ENCODE data around the gene DUSP8. TPM values are rescaled to one million over a fixed set of nuclear protein-coding genes. Genes with fewer than 3 reads are reported as not detected.

DUSP8 gene
- total RNA-seq, 2 experiments from 2014 or later, result not detected

DNA sequence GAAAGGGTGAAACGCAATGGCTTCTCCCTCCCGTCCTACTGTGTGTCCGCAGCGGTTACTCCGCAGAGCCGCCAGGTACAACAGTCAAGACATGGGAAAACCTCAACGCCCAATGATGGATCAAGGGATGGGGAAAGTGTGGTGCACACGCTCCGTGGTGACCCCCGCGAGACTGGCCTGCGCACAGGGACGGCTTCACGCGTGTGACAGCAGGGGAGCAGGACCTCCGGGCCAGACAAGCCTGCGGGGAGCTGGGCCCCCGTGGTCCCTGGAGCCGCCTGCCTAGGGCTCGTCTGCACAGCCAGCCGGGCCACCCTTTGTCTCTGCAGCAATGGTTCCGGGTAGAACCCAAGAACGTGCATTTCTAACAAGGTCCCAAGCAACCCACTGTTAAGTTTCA lies 53.8 kb downstream of the DUSP8 start:
- Histone ChIP-seq H3K79me2 (ENCODE audit: insufficient read depth, low read depth, low read length) (peaks cover 16% of the 10 kb centered on the region), H3K9me3 (ENCODE audit: low read length) (no peaks in the 10 kb centered on the region), H2AFZ (ENCODE audit: low read length) (no peak overlapping the region), H3K27ac (ENCODE audit: low read depth, low read length, poor library complexity, severe bottlenecking) (no peak overlapping the region), H3K4me1 (ENCODE audit: insufficient read depth, low read length, poor library complexity, severe bottlenecking) (peaks cover 50% of the 10 kb centered on the region), H3K36me3 (ENCODE audit: insufficient read depth, low read length) (no peaks in the 10 kb centered on the region), H4K20me1 (ENCODE audit: insufficient read depth, low read length) (no peaks in the 10 kb centered on the region), H3K4me3 (ENCODE audit: low read depth, low read length, poor library complexity, severe bottlenecking) (no peak overlapping the region), H3K4me2 (ENCODE audit: low read length) (no peak overlapping the region), H3K9me2 (ENCODE audit: insufficient read depth, low read length) (no peaks in the 10 kb centered on the region)
- BruUV-seq (replicated peaks), result no TSS peak
- intact Hi-C loops (cut with micrococcal nuclease; ENCODE audit: unreplicated experiment), result loop anchor here (10.0 kb wide), 1 partner anchor 404 kb away; no protein-coding TSS in a partner anchor
- TF ChIP-seq, protein P1, sequence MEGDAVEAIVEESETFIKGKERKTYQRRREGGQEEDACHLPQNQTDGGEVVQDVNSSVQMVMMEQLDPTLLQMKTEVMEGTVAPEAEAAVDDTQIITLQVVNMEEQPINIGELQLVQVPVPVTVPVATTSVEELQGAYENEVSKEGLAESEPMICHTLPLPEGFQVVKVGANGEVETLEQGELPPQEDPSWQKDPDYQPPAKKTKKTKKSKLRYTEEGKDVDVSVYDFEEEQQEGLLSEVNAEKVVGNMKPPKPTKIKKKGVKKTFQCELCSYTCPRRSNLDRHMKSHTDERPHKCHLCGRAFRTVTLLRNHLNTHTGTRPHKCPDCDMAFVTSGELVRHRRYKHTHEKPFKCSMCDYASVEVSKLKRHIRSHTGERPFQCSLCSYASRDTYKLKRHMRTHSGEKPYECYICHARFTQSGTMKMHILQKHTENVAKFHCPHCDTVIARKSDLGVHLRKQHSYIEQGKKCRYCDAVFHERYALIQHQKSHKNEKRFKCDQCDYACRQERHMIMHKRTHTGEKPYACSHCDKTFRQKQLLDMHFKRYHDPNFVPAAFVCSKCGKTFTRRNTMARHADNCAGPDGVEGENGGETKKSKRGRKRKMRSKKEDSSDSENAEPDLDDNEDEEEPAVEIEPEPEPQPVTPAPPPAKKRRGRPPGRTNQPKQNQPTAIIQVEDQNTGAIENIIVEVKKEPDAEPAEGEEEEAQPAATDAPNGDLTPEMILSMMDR (conservative IDR thresholded peaks at IDR 0.05; ENCODE audit: low read length), result no peak
- no peak for TF ChIP-seq EZH2phosphoT487 (IDR thresholded peaks at IDR 0.05; ENCODE audit: borderline replicate concordance, low read depth, low read length)
- POLR2A ChIA-PET, result interaction anchor here (0.5 kb wide), 1 partner anchor 54 kb away, joined by 3 read pairs; the partner anchor contains the start of gene DUSP8
- no peak for DNase-seq (ENCODE audit: low spot score)
- CTCF ChIA-PET (ENCODE audit: unreplicated experiment), result no interaction called here

DNA sequence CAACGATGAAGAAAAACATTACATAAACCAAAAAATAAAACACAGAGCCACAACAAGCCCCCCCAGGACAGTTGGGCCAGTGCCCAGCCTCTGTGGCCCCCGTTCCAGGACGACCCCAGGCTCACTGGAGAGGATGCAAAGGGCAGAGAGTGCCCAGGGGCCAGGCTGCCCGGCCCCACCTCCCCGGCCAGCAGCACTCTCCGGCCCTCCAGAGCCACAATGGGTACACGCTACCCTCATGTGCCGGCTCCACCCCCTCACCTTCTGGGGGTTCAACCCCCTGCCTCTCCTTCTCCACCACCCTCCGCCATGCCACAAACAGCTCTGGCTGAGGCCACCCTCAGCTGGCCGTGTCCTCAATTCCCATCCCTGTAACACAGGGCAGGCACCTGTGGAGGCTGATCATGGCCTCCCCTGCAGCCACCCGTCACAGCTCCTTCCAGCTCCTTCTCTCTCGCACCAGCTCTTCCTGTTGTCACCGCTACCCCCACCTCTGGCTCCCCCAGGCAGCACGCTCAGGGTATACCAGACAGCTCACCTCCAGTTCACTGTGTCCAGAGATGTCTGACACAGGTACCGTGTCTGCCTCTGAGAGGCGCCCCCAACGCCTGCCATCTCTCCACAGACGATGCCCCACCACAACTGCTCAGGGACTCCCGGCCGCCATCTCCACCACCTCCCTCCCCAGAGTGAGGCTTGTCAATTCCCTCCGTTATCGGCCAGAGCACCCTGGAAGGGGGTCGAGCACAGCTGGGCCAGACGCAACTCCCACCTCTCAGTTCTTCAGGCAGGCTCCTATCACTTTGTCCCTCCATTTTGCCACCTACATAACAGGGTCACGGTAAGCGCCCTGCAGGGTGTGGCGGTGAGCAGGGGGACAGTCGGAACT lies 54.7 kb downstream of the DUSP8 start:
- CTCF ChIA-PET (ENCODE audit: unreplicated experiment), result no interaction called here
- intact Hi-C loops (cut with micrococcal nuclease; ENCODE audit: unreplicated experiment), result loop anchor here (10.0 kb wide), 1 partner anchor 403 kb away; no protein-coding TSS in a partner anchor
- TF ChIP-seq, protein P1 (conservative IDR thresholded peaks at IDR 0.05; ENCODE audit: low read length), result no peak
- no peak for TF ChIP-seq EZH2phosphoT487 (IDR thresholded peaks at IDR 0.05; ENCODE audit: borderline replicate concordance, low read depth, low read length)
- no peak overlapping the region for H3K27ac ChIP-seq (ENCODE audit: low read depth, low read length, poor library complexity, severe bottlenecking)
- POLR2A ChIA-PET, result no interaction called here
- no peak overlapping the region for H2AFZ ChIP-seq (ENCODE audit: low read length)
- no peak for DNase-seq (ENCODE audit: low spot score)
- peaks cover 6% of the 10 kb centered on the region for H3K79me2 ChIP-seq (ENCODE audit: insufficient read depth, low read depth, low read length)
- no peaks in the 10 kb centered on the region for H3K36me3 ChIP-seq (ENCODE audit: insufficient read depth, low read length)
- H4K20me1 ChIP-seq (ENCODE audit: insufficient read depth, low read length), result no peaks in the 10 kb centered on the region
- H3K4me1 ChIP-seq (ENCODE audit: insufficient read depth, low read length, poor library complexity, severe bottlenecking), result peaks cover 46% of the 10 kb centered on the region
- H3K9me3 ChIP-seq (ENCODE audit: low read length), result no peaks in the 10 kb centered on the region
- no TSS peak for BruUV-seq (replicated peaks)
- no peak overlapping the region for H3K4me2 ChIP-seq (ENCODE audit: low read length)
- no peaks in the 10 kb centered on the region for H3K9me2 ChIP-seq (ENCODE audit: insufficient read depth, low read length)
- H3K4me3 ChIP-seq (ENCODE audit: low read depth, low read length, poor library complexity, severe bottlenecking), result no peak overlapping the region
